HFFc6 (cell line): Measurements from ENCODE around the gene ELOVL6. TPM values are rescaled to one million over a fixed set of nuclear protein-coding genes. Genes with fewer than 3 reads are reported as not detected.

Experiments
- DNase-seq: peaks from one replicate; pipeline ENCODE4 v3.0.0-alpha.2; 2018
- H3K27ac Mint-ChIP-seq: 2 replicates; pipeline ENCODE4 v1.8.0; 2020; ENCODE audit warnings: mild to moderate bottlenecking, mixed read lengths
- H3K27me3 Mint-ChIP-seq: 2 replicates; pipeline ENCODE4 v1.8.0; 2021; ENCODE audit warnings: mild to moderate bottlenecking, moderate library complexity, mixed read lengths; ENCODE audit not compliant: insufficient read depth
- H3K36me3 Mint-ChIP-seq: 2 replicates; pipeline ENCODE4 v1.8.0; 2021; ENCODE audit warnings: low read depth, mixed read lengths
- H3K4me1 Mint-ChIP-seq: 2 replicates; pipeline ENCODE4 v1.8.0; 2020; ENCODE audit warnings: low read depth, mixed read lengths
- H3K4me3 Mint-ChIP-seq: 2 replicates; pipeline ENCODE4 v1.8.0; 2020; ENCODE audit warnings: mild to moderate bottlenecking, moderate library complexity, mixed read lengths
- H3K9me3 Mint-ChIP-seq: 2 replicates; pipeline ENCODE4 v1.8.0; 2020; ENCODE audit warnings: mild to moderate bottlenecking, mixed read lengths
- total RNA-seq, 6 experiments: library from RNA; stranded (reverse); fragmentation: NEBNext Ultra II Directional; extraction: Animal tissue kit (Norgen Biotek cat#: 25700); gene quantifications; 2 replicates in 1 of 6; 3 replicates in 5 of 6; pipeline ENCODE4 v1.2.3, GENCODE V29; 2021
- TF ChIP-seq, protein P1 (sequence below): fragments of 200-600 bp; sonication (generic); IDR thresholded peaks from 2 replicates; pipeline ENCODE4 v1.5.0; 2021; ENCODE audit warnings: antibody characterized with exemption, mild to moderate bottlenecking

Gene ELOVL6
- total RNA-seq, 6 experiments from 2014 or later: 21.0 to 26.2 (median 22.5) TPM

DNA sequence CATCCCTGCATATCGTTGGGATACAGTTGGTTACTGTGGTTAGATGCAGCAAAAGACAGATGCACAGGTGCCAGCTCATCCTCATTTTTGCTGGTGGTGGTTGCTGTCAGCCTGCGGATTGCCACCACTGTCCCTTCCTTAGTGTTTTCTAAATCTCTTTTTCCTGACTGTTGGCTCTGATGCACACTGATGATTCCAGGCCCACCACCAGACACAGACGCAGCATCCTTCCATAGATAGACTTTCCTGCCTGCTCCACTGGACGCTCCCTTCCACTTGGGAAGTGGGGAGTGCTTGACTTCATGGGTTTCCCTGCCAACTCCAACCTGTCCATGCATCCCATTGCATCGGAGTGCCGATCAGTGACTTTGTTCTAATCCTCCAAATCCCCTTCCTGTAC lies 184.2 kb downstream of the ELOVL6 start:
- Mint-ChIP-seq H3K36me3 (no peaks in the 10 kb centered on the region), H3K4me1 (no peaks in the 10 kb centered on the region), H3K27ac (no peak overlapping the region), H3K9me3 (no peaks in the 10 kb centered on the region), H3K27me3 (no peaks in the 10 kb centered on the region; the same call in 1 of the 2 replicates), H3K4me3 (no peak overlapping the region)
- no peak for DNase-seq
- TF ChIP-seq, protein P1, sequence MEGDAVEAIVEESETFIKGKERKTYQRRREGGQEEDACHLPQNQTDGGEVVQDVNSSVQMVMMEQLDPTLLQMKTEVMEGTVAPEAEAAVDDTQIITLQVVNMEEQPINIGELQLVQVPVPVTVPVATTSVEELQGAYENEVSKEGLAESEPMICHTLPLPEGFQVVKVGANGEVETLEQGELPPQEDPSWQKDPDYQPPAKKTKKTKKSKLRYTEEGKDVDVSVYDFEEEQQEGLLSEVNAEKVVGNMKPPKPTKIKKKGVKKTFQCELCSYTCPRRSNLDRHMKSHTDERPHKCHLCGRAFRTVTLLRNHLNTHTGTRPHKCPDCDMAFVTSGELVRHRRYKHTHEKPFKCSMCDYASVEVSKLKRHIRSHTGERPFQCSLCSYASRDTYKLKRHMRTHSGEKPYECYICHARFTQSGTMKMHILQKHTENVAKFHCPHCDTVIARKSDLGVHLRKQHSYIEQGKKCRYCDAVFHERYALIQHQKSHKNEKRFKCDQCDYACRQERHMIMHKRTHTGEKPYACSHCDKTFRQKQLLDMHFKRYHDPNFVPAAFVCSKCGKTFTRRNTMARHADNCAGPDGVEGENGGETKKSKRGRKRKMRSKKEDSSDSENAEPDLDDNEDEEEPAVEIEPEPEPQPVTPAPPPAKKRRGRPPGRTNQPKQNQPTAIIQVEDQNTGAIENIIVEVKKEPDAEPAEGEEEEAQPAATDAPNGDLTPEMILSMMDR: no peak

DNA sequence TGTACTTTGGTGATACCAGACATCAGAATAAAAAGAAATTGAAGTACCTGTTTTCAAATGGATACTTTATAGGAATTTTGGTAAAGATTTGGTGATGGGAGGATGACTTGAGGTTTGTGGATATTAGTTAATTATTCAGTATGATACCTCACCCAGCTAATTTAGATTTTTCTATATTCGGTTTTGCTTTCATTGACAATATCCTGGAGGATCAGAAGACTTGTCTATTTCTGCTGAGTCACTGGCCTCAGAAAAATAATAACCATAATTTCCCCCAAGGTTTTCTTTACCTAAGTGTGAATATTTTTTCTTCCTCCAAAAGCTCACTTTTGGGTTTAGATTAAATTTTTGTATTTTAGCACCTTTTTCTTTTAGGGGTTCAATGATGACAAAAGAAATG lies 185.5 kb downstream of the ELOVL6 start:
- no peaks in the 10 kb centered on the region for H3K9me3 Mint-ChIP-seq
- no peak overlapping the region for H3K27ac Mint-ChIP-seq
- TF ChIP-seq, protein P1: no peak
- DNase-seq: no peak
- no peaks in the 10 kb centered on the region for H3K36me3 Mint-ChIP-seq
- no peaks in the 10 kb centered on the region for H3K4me1 Mint-ChIP-seq
- no peaks in the 10 kb centered on the region; the same call in 1 of the 2 replicates for H3K27me3 Mint-ChIP-seq
- H3K4me3 Mint-ChIP-seq: no peak overlapping the region

DNA sequence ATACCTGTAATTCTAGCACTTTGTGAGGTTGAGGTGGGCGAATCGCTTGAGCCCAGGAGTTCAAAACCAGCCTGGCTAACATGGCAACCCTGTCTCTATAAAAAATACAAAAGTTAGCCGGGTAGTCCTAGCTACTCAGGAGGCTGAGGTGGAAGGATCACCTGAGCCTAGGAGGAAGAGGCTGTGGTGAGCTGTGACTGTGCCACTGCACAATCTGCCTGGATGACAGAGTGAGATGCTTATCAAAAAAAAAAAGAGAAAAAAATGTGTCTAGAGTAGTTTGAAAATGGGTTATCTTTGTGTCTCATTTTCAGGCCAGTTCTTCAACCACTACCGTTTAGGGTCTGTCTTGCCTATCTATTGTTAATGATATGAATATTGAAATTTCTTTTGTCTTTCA lies 187.6 kb downstream of the ELOVL6 start:
- H3K27ac Mint-ChIP-seq: no peak overlapping the region
- DNase-seq: no peak
- TF ChIP-seq, protein P1: no peak
- H3K27me3 Mint-ChIP-seq: no peaks in the 10 kb centered on the region; the same call in 1 of the 2 replicates
- no peaks in the 10 kb centered on the region for H3K9me3 Mint-ChIP-seq
- no peak overlapping the region for H3K4me3 Mint-ChIP-seq
- no peaks in the 10 kb centered on the region for H3K4me1 Mint-ChIP-seq
- no peaks in the 10 kb centered on the region for H3K36me3 Mint-ChIP-seq

- H3K9me3 Mint-ChIP-seq: no peaks in the 10 kb centered on the region
- DNase-seq: no peak
- H3K36me3 Mint-ChIP-seq: no peaks in the 10 kb centered on the region
- H3K27me3 Mint-ChIP-seq: no peaks in the 10 kb centered on the region; the same call in 1 of the 2 replicates
- H3K27ac Mint-ChIP-seq: no peak overlapping the region
- H3K4me3 Mint-ChIP-seq: no peak overlapping the region
- TF ChIP-seq, protein P1: no peak
- H3K4me1 Mint-ChIP-seq: no peaks in the 10 kb centered on the region
These were observed 188.9 kb downstream of the ELOVL6 start for GRCh38 chr4:110009550-110009949.

DNA sequence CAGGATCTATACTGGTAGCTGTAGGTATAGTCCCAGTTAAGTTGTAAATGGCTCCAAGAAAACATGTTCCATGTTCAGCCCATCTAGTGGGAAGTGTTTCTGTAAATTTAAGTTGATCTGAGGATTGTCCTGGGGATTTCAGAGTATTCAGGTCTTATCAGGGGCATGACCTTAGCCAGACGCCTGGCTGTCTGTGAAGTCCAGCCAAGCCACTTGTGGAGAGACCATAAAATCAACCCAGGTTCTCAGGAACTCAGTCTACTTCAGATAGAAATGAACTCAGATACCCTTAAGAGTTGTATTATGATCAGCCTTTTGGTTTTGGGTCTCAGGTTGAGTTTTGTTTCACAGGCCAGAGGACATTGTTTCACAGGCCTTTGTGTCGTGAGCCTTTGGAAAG lies 189.9 kb downstream of the ELOVL6 start:
- TF ChIP-seq, protein P1: no peak
- H3K27me3 Mint-ChIP-seq: no peaks in the 10 kb centered on the region; the same call in 1 of the 2 replicates
- DNase-seq: no peak
- no peak overlapping the region for H3K27ac Mint-ChIP-seq
- H3K4me1 Mint-ChIP-seq: no peaks in the 10 kb centered on the region
- H3K36me3 Mint-ChIP-seq: no peaks in the 10 kb centered on the region
- no peak overlapping the region for H3K4me3 Mint-ChIP-seq
- H3K9me3 Mint-ChIP-seq: no peaks in the 10 kb centered on the region

DNA sequence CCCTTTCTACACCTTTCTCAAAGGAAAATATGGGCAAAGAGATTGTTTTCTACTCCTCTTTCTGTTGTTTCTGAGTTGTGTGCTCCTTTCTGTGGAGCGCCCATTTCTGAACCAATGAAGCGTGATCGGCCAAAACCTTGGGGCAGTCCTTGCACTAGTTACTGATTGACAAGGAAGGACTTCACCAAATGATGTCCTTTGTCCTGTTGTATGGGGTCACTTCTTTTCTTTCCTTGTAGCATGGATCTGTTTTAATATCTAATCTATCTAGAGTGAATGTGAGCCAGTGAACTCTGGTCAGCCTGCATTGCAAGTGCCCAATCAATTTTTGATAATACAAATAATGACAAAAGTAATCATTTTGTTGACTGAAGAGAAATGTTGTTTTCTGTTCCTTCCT lies 191.2 kb downstream of the ELOVL6 start:
- H3K4me3 Mint-ChIP-seq: no peak overlapping the region
- H3K36me3 Mint-ChIP-seq: no peaks in the 10 kb centered on the region
- TF ChIP-seq, protein P1: no peak
- no peaks in the 10 kb centered on the region for H3K9me3 Mint-ChIP-seq
- DNase-seq: no peak
- H3K4me1 Mint-ChIP-seq: no peaks in the 10 kb centered on the region
- no peak overlapping the region for H3K27ac Mint-ChIP-seq
- no peaks in the 10 kb centered on the region; the same call in 1 of the 2 replicates for H3K27me3 Mint-ChIP-seq
